CD14-positive monocyte (primary cell): ENCODE measurements around the gene TMEM236. TPM values are rescaled to one million over a fixed set of nuclear protein-coding genes. Genes with fewer than 3 reads are reported as not detected.

ENCODE experiments used
- DNase-seq, 3 donors: peaks; one replicate each; pipeline ENCODE4 v3.0.0-alpha.2; 2011 to 2022
- H2AFZ ChIP-seq: 2 replicates; pipeline ENCODE4 v1.6.0; 2012; ENCODE audit warnings: mild to moderate bottlenecking, low read depth, low read length, inconsistent platforms; ENCODE audit not compliant: insufficient read depth, poor library complexity, severe bottlenecking
- H3K27ac ChIP-seq, 2 donors: 1 replicate in 1 of 2; 2 replicates in 1 of 2; pipeline ENCODE4 v1.5.1; 2012 to 2013; ENCODE audit warnings: low read length in 2 of 2, control low read depth in 1 of 2, inconsistent platforms in 1 of 2, low read depth in 1 of 2, mild to moderate bottlenecking in 1 of 2
- H3K27me3 ChIP-seq, 2 donors: one replicate each; pipeline versions ENCODE4 v1.6.0 to v1.6.1; 2011 to 2013; ENCODE audit warnings: low read length in 2 of 2; ENCODE audit not compliant: control insufficient read depth in 2 of 2, insufficient read depth in 2 of 2
- H3K36me3 ChIP-seq, 2 donors: replicated peaks in 1 of 2; 1 replicate in 1 of 2; 2 replicates in 1 of 2; pipeline versions ENCODE4 v1.5.1 to v1.6.1; 2012 to 2013; ENCODE audit warnings: low read length in 2 of 2, control low read depth in 1 of 2, inconsistent platforms in 1 of 2, mild to moderate bottlenecking in 1 of 2; ENCODE audit not compliant: insufficient read depth in 2 of 2, control insufficient read depth in 1 of 2
- H3K4me1 ChIP-seq, 2 donors: 1 replicate in 1 of 2; 2 replicates in 1 of 2; pipeline versions ENCODE4 v1.5.1 to v1.6.1; 2012 to 2013; ENCODE audit warnings: low read length in 2 of 2, control low read depth in 1 of 2, inconsistent platforms in 1 of 2, mild to moderate bottlenecking in 1 of 2, moderate library complexity in 1 of 2; ENCODE audit not compliant: insufficient read depth in 2 of 2, control insufficient read depth in 1 of 2
- H3K4me2 ChIP-seq: replicated peaks from 2 replicates; pipeline ENCODE3; 2012; ENCODE audit warnings: low read length, moderate library complexity, mild to moderate bottlenecking; ENCODE audit not compliant: poor library complexity, severe bottlenecking; ENCODE audit errors: extremely low read depth
- H3K4me3 ChIP-seq, 3 experiments: fragments of 200-600 bp in 1 of 3; sonication (generic) in 1 of 3; replicated peaks in 1 of 3; 1 replicate in 2 of 3; 2 replicates in 1 of 3; pipeline ENCODE4 v1.5.1; 2011 to 2013; ENCODE audit warnings: low read length in 3 of 3, mild to moderate bottlenecking in 3 of 3, control low read depth in 2 of 3, low read depth in 2 of 3, inconsistent platforms in 1 of 3, moderate library complexity in 1 of 3
- H3K79me2 ChIP-seq: 2 replicates; pipeline ENCODE4 v1.6.0; 2012; ENCODE audit warnings: mild to moderate bottlenecking, control low read depth, inconsistent platforms, low read length, moderate library complexity; ENCODE audit not compliant: insufficient read depth
- H3K9ac ChIP-seq: 2 replicates; pipeline ENCODE4 v1.6.0; 2017; ENCODE audit warnings: low read length, mild to moderate bottlenecking; ENCODE audit not compliant: insufficient read depth, poor library complexity, severe bottlenecking
- H3K9me3 ChIP-seq, 2 donors: replicated peaks in 1 of 2; 1 replicate in 1 of 2; 2 replicates in 1 of 2; pipeline versions ENCODE4 v1.5.1 to v1.6.1; 2012 to 2013; ENCODE audit warnings: low read length in 2 of 2, control low read depth in 1 of 2; ENCODE audit not compliant: control insufficient read depth in 1 of 2, insufficient read depth in 1 of 2
- H4K20me1 ChIP-seq: 2 replicates; pipeline ENCODE4 v1.6.0; 2012; ENCODE audit warnings: mild to moderate bottlenecking, low read length, control low read depth, moderate library complexity; ENCODE audit not compliant: insufficient read depth
- H3K27ac Mint-ChIP-seq, 7 donors: one replicate each; pipeline ENCODE4 v1.8.0; 2020; ENCODE audit warnings: mild to moderate bottlenecking in 7 of 7, mixed read lengths in 7 of 7, moderate library complexity in 6 of 7, inconsistent platforms in 2 of 7
- H3K27me3 Mint-ChIP-seq, 3 donors: one replicate each; pipeline ENCODE4 v1.8.0; 2021 to 2022; ENCODE audit warnings: low read depth in 3 of 3, mild to moderate bottlenecking in 3 of 3, mixed read lengths in 3 of 3, moderate library complexity in 3 of 3, inconsistent platforms in 1 of 3
- H3K36me3 Mint-ChIP-seq, 2 donors: one replicate each; pipeline ENCODE4 v1.8.0; 2020; ENCODE audit warnings: mixed read lengths in 2 of 2, inconsistent platforms in 1 of 2, mild to moderate bottlenecking in 1 of 2
- H3K4me1 Mint-ChIP-seq: one replicate; pipeline ENCODE4 v1.8.0; 2020; ENCODE audit warnings: mild to moderate bottlenecking, mixed read lengths
- H3K4me3 Mint-ChIP-seq, 2 donors: one replicate each; pipeline ENCODE4 v1.8.0; 2020; ENCODE audit warnings: mild to moderate bottlenecking in 2 of 2, mixed read lengths in 2 of 2, moderate library complexity in 1 of 2
- H3K9me3 Mint-ChIP-seq, 7 donors: one replicate each; pipeline ENCODE4 v1.8.0; 2020 to 2022; ENCODE audit warnings: mixed read lengths in 7 of 7, mild to moderate bottlenecking in 6 of 7, moderate library complexity in 6 of 7, inconsistent platforms in 2 of 7
- WGBS: methylation state at CpG from one replicate; pipeline ENCODE4 v1.1.5; 2013; ENCODE audit warnings: missing lambda C conversion rate; ENCODE audit not compliant: insufficient coverage; 5-methylcytosine and 5-hydroxymethylcytosine counted together
- intact Hi-C, 2 donors: fragments of 100-400 bp; cut with micrococcal nuclease; formaldehyde crosslinking; loops; one replicate each; pipeline versions ENCODE4 v1.15.0 to v1.15.1; 2023
- polyA plus RNA-seq, 3 donors: library from polyadenylated mRNA; depleted of rRNA in 1 of 3; unstranded in 2 of 3; stranded (reverse) in 1 of 3; fragments of 300-500 nt in 2 of 3; fragments of >200 nt in 1 of 3; fragmentation: Illumina TruSeq in 2 of 3; gene quantifications; 1 replicate in 2 of 3; 2 replicates in 1 of 3; pipeline ENCODE4 v1.2.3, GENCODE V29; 2012 to 2021
- TF ChIP-seq, protein P1 (sequence below): fragments of 200-600 bp; IDR thresholded peaks from one replicate; pipeline ENCODE4 v1.8.0; 2022; ENCODE audit warnings: antibody characterized with exemption, mild to moderate bottlenecking

TMEM236 gene
- polyA plus RNA-seq, 3 donors: 0.08 TPM; not detected in 2

DNA sequence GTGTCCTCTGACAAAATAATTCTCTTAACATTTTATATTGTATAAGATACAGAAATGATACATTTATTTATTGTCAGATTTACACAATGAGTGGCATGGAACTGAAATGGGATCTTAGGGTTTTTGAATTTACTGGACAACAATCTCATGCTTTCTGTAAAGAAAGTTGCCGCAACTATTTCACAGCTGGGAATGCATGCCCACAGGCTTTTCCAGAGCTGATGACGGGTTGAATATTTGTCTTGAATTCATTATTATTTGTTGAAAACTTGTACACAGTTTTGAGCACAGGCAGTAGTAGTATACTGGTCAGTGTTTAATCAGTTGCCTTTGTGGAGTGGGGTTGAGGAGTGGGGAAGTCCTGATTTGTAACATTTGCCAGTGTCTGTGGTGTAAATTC is 36.6 kb downstream of the TMEM236 start:
- Mint-ChIP-seq H3K4me1 (peaks cover 49% of the 10 kb centered on the region), H3K9me3 (peaks cover 0 to 2% (median 0%) of the 10 kb centered on the region in 7 donors)

DNA sequence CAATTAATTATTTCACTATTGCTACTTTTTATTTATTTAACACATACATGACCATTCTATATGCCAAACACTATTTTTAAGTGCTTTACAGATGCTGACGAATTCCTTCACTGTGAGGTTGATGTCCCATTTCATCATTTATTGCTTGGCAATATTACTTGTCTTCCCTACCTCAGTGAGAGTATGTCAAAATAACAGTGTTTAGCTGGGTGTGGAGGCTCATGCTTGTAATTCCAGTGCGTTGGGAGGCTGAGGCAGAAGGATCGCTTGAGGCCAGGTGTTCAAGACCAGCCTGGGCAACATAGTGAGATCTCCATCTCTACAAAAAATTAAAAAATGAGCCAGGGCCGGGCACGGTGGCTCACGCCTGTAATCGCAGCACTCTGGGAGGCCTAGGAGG is 37.4 kb downstream of the TMEM236 start:
- TF ChIP-seq, protein P1, sequence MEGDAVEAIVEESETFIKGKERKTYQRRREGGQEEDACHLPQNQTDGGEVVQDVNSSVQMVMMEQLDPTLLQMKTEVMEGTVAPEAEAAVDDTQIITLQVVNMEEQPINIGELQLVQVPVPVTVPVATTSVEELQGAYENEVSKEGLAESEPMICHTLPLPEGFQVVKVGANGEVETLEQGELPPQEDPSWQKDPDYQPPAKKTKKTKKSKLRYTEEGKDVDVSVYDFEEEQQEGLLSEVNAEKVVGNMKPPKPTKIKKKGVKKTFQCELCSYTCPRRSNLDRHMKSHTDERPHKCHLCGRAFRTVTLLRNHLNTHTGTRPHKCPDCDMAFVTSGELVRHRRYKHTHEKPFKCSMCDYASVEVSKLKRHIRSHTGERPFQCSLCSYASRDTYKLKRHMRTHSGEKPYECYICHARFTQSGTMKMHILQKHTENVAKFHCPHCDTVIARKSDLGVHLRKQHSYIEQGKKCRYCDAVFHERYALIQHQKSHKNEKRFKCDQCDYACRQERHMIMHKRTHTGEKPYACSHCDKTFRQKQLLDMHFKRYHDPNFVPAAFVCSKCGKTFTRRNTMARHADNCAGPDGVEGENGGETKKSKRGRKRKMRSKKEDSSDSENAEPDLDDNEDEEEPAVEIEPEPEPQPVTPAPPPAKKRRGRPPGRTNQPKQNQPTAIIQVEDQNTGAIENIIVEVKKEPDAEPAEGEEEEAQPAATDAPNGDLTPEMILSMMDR: no peak
- Mint-ChIP-seq H3K36me3 (no peaks in the 10 kb centered on the region), H3K27me3 (peaks cover 0 to 7% (median 1%) of the 10 kb centered on the region in 3 donors), H3K9me3 (peaks cover 0 to 2% (median 0%) of the 10 kb centered on the region in 7 donors), H3K4me1 (peaks cover 42% of the 10 kb centered on the region), H3K4me3 (no peak overlapping the region), H3K27ac (peak overlapping the region in 1 of 7 donors; percentile 63)
- H3K4me3 ChIP-seq: no peak overlapping the region
- H3K9me3 ChIP-seq: no peaks in the 10 kb centered on the region
- 96% methylated on average over 4 of the region's 7 CpGs for WGBS
- no peaks in the 10 kb centered on the region for H3K79me2 ChIP-seq
- H3K36me3 ChIP-seq: no peaks in the 10 kb centered on the region
- H3K27me3 ChIP-seq: no peaks in the 10 kb centered on the region
- H2AFZ ChIP-seq: no peak overlapping the region
- intact Hi-C loops: loop anchor here in 1 of 2 donors (10.0 kb wide), 1 partner anchor 45 kb away; no protein-coding TSS in a partner anchor
- H4K20me1 ChIP-seq: no peaks in the 10 kb centered on the region
- no peak for DNase-seq
- H3K4me1 ChIP-seq: peaks cover 34 to 39% of the 10 kb centered on the region in 2 donors
- no peak overlapping the region for H3K9ac ChIP-seq
- H3K27ac ChIP-seq: no peak overlapping the region
- no peak overlapping the region for H3K4me2 ChIP-seq

More for the DNA sequence above, 36.6 kb downstream of the TMEM236 start:
- Histone ChIP-seq H2AFZ (no peak overlapping the region), H3K9me3 (no peaks in the 10 kb centered on the region), H3K27ac (no peak overlapping the region), H3K4me1 (peaks cover 41 to 45% of the 10 kb centered on the region in 2 donors), H3K9ac (no peak overlapping the region), H3K79me2 (no peaks in the 10 kb centered on the region), H3K36me3 (no peaks in the 10 kb centered on the region), H3K4me3 (no peak overlapping the region), H3K4me2 (no peak overlapping the region), H4K20me1 (no peaks in the 10 kb centered on the region), H3K27me3 (no peaks in the 10 kb centered on the region)
- H3K36me3 Mint-ChIP-seq: no peaks in the 10 kb centered on the region
- H3K4me3 Mint-ChIP-seq: no peak overlapping the region
- H3K27me3 Mint-ChIP-seq: peaks cover 0 to 7% (median 1%) of the 10 kb centered on the region in 3 donors
- DNase-seq: no peak
- 100% methylated on average over 1 of the region's 2 CpGs for WGBS
- H3K27ac Mint-ChIP-seq: no peak overlapping the region
- intact Hi-C loops: loop anchor here in 1 of 2 donors (10.0 kb wide), 1 partner anchor 46 kb away; no protein-coding TSS in a partner anchor
- TF ChIP-seq, protein P1: no peak
